ENCODE results near the gene ARL14EPL. TPM values are rescaled to one million over a fixed set of nuclear protein-coding genes. Genes with fewer than 3 reads are reported as not detected.
"Not testable (repeated sequence)": the region's sequence is repeated elsewhere in the genome, so short reads cannot be mapped to it uniquely, and the experiment has no call there.

The ARL14EPL gene
- total and polyA plus RNA-seq, 7 donors = 0.03 to 0.08 TPM; not detected in 5

- Histone ChIP-seq H3K4me3 (peak overlapping the region; percentile 87), H3K9me3 (no peaks in the 10 kb centered on the region), H3K36me3 (ENCODE audit: insufficient read depth in 1 of 2, low read depth in 1 of 2) (peaks cover 4 to 21% of the 10 kb centered on the region in 2 donors), H3K4me1 (peaks cover 8% of the 10 kb centered on the region), H3K27ac (peak overlapping the region; percentile 97), H3K27me3 (ENCODE audit: insufficient read depth in 3 of 3, low read length in 2 of 3) (no peaks in the 10 kb centered on the region)
- intact Hi-C loops (cut with DNase I) = loop anchor here in 1 of 2 donors (10.0 kb wide), 1 partner anchor 239 kb away; the partner anchor contains the start of genes AP3S1 and ATG12
- peak; percentile 9 to 45 (median 28) for ATAC-seq
- 32 to 43% (median 38%) methylated on average over 11 of the region's 11 CpGs for WGBS, 3 donors
- TF ChIP-seq CTCF (IDR thresholded peaks at IDR 0.05) = no peak
- no peak for DNase-seq
These were observed 52.0 kb downstream of the ARL14EPL start for GRCh38 chr5:116084287-116084691.

- no peak for TF ChIP-seq CTCF (IDR thresholded peaks at IDR 0.05)
- WGBS, 3 donors = 0% methylated on average over 62 to 65 of the region's 65 CpGs
- Histone ChIP-seq H3K4me1 (peaks cover 8% of the 10 kb centered on the region), H3K36me3 (ENCODE audit: insufficient read depth in 1 of 2, low read depth in 1 of 2) (peaks cover 5 to 27% of the 10 kb centered on the region in 2 donors), H3K27ac (peak within 1 kb of the TSS; percentile 97), H3K27me3 (ENCODE audit: insufficient read depth in 3 of 3, low read length in 2 of 3) (no peaks in the 10 kb centered on the region), H3K9me3 (no peaks in the 10 kb centered on the region), H3K4me3 (peak within 1 kb of the TSS; percentile 87)
- intact Hi-C loops (cut with DNase I) = loop anchor here in 1 of 2 donors (10.0 kb wide), 1 partner anchor 240 kb away; the partner anchor contains the start of genes AP3S1 and ATG12
- peak; percentile 96 for ATAC-seq
- DNase-seq = peak; percentile 82 to 87
These were observed 52.8 kb downstream of the ARL14EPL start, which contains the start of gene COMMD10 for GRCh38 chr5:116084871-116085715. Gene COMMD10, plus strand, starts transcription at chr5:116085025.

GRCh38 chr5:116086309-116086708 is 54.0 kb downstream of the ARL14EPL start:
- ATAC-seq; DNase-seq; H3K27me3 ChIP-seq (ENCODE audit: insufficient read depth in 3 of 3, low read length in 2 of 3); H3K27ac ChIP-seq; H3K9me3 ChIP-seq; H3K4me1 ChIP-seq: not testable (repeated sequence)
- intact Hi-C loops (cut with DNase I) = loop anchor here in 1 of 2 donors (10.0 kb wide), 1 partner anchor 242 kb away; the partner anchor contains the start of genes AP3S1 and ATG12
- 97 to 100% (median 99%) methylated on average over 11 of the region's 11 CpGs for WGBS, 3 donors
- Histone ChIP-seq H3K36me3 (ENCODE audit: insufficient read depth in 1 of 2, low read depth in 1 of 2) (peaks cover 5 to 31% of the 10 kb centered on the region in 2 donors), H3K4me3 (peak overlapping the region; percentile 87)

DNA sequence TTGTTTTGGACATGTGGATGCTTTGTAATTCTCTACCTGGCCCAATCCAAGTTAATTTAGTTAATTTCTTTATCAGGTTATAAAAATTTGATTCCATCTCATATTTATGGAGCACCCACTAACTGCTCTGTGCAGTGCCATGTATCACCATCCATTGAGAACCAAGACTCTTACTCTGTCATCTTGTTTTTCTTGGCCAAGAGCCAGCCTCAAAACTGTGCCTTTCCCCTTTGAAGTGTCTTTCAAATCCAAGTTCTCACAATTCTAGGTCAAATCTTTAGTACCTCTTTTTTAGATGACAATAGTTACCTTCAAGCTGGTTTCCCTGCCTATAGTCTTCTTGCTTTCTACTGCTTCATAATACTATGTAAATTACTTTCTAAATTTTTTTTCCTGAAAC is 55.8 kb downstream of the ARL14EPL start:
- intact Hi-C loops (cut with DNase I) = loop anchor here in 1 of 2 donors (10.0 kb wide), 1 partner anchor 243 kb away; the partner anchor contains the start of genes AP3S1 and ATG12
- Histone ChIP-seq H3K27ac (no peak overlapping the region), H3K27me3 (ENCODE audit: insufficient read depth in 3 of 3, low read length in 2 of 3) (no peaks in the 10 kb centered on the region), H3K4me1 (peaks cover 1% of the 10 kb centered on the region), H3K36me3 (ENCODE audit: insufficient read depth in 1 of 2, low read depth in 1 of 2) (peaks cover 5 to 48% of the 10 kb centered on the region in 2 donors), H3K4me3 (no peak overlapping the region), H3K9me3 (no peaks in the 10 kb centered on the region)
- TF ChIP-seq CTCF (IDR thresholded peaks at IDR 0.05) = no peak
- DNase-seq (no peak), ATAC-seq (no peak)

- no peak for ATAC-seq
These were observed 58.0 kb downstream of the ARL14EPL start for GRCh38 chr5:116090302-116090701.

More at GRCh38 chr5:116090302-116090701, 58.0 kb downstream of the ARL14EPL start:
- intact Hi-C loops (cut with DNase I) = no loop called here
- no peaks in the 10 kb centered on the region for H3K9me3 ChIP-seq
- no peak for TF ChIP-seq CTCF (IDR thresholded peaks at IDR 0.05)
- no peak overlapping the region for H3K4me3 ChIP-seq
- WGBS, 3 donors = 90 to 96% (median 92%) methylated on average over 3 of the region's 3 CpGs
- no peak for DNase-seq
- no peaks in the 10 kb centered on the region for H3K4me1 ChIP-seq
- H3K27me3 ChIP-seq (ENCODE audit: insufficient read depth in 3 of 3, low read length in 2 of 3) = no peaks in the 10 kb centered on the region
- no peak overlapping the region for H3K27ac ChIP-seq
- H3K36me3 ChIP-seq (ENCODE audit: insufficient read depth in 1 of 2, low read depth in 1 of 2) = peaks cover 15 to 71% of the 10 kb centered on the region in 2 donors

All from psoas muscle (tissue), 8 donors.